Thoracic aorta (tissue), 2 donors: Measurements from ENCODE around the gene HDAC9. TPM values are rescaled to one million over a fixed set of nuclear protein-coding genes. Genes with fewer than 3 reads are reported as not detected.
"Not testable (repeated sequence)": the region's sequence is repeated elsewhere in the genome, so short reads cannot be mapped to it uniquely, and the experiment has no call there.

Experiments used
- ATAC-seq: fragments of 150-250 bp; one replicate; pipeline ENCODE4 v1.8.0; 2017; ENCODE audit warnings: low read depth; ENCODE audit not compliant: insufficient number of reproducible peaks, low FRiP score
- DNase-seq: peaks from one replicate; pipeline ENCODE4 v3.0.0-alpha.2; 2020; ENCODE audit warnings: low spot score
- H3K27ac ChIP-seq, 2 donors: fragments of 200-600 bp; sonication (generic); 1 replicate in 1 of 2; 2 replicates in 1 of 2; pipeline ENCODE4 v1.5.1; 2016; ENCODE audit warnings: mild to moderate bottlenecking in 2 of 2, moderate library complexity in 2 of 2
- H3K27me3 ChIP-seq: fragments of 200-600 bp; sonication (generic); replicated peaks from 2 replicates; pipeline ENCODE4 v1.6.0; 2016; ENCODE audit warnings: mild to moderate bottlenecking; ENCODE audit not compliant: insufficient read depth
- H3K36me3 ChIP-seq: fragments of 200-600 bp; sonication (generic); one replicate; pipeline ENCODE4 v1.5.1; 2016
- H3K4me1 ChIP-seq, 2 donors: fragments of 200-600 bp; sonication (generic); 1 replicate in 1 of 2; 2 replicates in 1 of 2; pipeline versions ENCODE4 v1.5.1 to v1.6.0; 2016; ENCODE audit warnings: low read depth in 2 of 2, mild to moderate bottlenecking in 1 of 2; ENCODE audit not compliant: control insufficient read depth in 1 of 2
- H3K4me3 ChIP-seq: fragments of 200-600 bp; sonication (generic); 2 replicates; pipeline ENCODE4 v1.5.1; 2016; ENCODE audit warnings: mild to moderate bottlenecking
- H3K9me3 ChIP-seq: fragments of 200-600 bp; sonication (generic); 2 replicates; pipeline ENCODE4 v1.5.1; 2016
- CTCF ChIP-seq: fragments of 200-600 bp; sonication (generic); IDR thresholded peaks from one replicate; pipeline ENCODE4 v1.5.1; 2019; ENCODE audit warnings: antibody characterized with exemption
- total RNA-seq, 2 donors: library from RNA; depleted of rRNA; stranded (reverse); fragments of >200 nt; gene quantifications; one replicate each; pipeline versions ENCODE4 v1.1.0 to v1.2.3, GENCODE V29; 2016

HDAC9 gene
- total RNA-seq, 2 donors from 2014 or later: 64.1 to 81.6 TPM

GRCh38 chr7:19026888-19027287, 531.3 kb downstream of the HDAC9 start:
- ATAC-seq (no peak), DNase-seq (no peak)
- Histone ChIP-seq H3K4me1 (peaks cover 9 to 24% of the 10 kb centered on the region in 2 donors), H3K27me3 (no peaks in the 10 kb centered on the region), H3K36me3 (no peaks in the 10 kb centered on the region), H3K27ac (no peak overlapping the region), H3K4me3 (no peak overlapping the region), H3K9me3 (no peaks in the 10 kb centered on the region)
- TF ChIP-seq CTCF: no peak

DNA sequence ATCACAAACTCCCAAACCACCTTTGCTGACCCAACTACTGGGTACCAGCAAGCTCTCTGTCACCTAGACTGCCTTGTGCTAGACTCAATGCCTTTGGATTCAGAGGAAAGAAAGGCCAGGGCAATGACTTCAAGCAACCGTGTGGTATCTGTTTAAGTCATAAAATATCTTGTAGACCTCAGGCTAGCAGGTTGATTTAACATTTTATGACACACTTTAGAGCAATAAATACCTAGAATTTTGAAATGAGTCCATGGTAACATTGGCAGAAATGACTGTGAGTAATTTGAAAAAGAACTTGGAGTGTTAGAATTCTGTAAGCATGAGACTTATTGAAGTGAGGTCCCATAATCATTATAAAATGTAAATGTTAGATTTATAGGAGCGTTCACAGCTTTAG, 534.7 kb downstream of the HDAC9 start:
- Histone ChIP-seq H3K27ac (no peak overlapping the region), H3K9me3 (no peaks in the 10 kb centered on the region), H3K4me1 (peaks cover 5 to 9% of the 10 kb centered on the region in 2 donors), H3K36me3 (no peaks in the 10 kb centered on the region), H3K4me3 (no peak overlapping the region), H3K27me3 (no peaks in the 10 kb centered on the region)
- ATAC-seq (no peak), DNase-seq (no peak)
- no peak for TF ChIP-seq CTCF

DNA sequence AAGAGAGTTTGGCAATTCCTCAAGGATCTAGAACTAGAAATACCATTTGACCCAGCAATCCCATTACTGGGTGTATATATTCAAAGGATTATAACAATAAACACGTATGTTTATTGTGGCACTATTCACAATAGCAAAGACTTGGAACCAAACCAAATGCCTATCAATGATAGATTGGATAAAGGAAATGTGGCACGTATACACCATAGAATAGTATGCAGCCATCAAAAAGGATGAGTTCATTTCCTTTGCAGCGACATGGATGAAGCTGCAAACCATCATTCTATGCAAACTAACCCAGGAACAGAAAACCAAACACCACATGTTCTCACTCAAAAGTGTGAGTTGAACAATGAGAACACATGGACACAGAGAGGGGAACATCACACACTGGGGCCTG, 537.4 kb downstream of the HDAC9 start:
- H3K27me3 ChIP-seq, DNase-seq, H3K27ac ChIP-seq, H3K4me1 ChIP-seq, H3K9me3 ChIP-seq, H3K4me3 ChIP-seq, H3K36me3 ChIP-seq, ATAC-seq: not testable (repeated sequence)

DNA sequence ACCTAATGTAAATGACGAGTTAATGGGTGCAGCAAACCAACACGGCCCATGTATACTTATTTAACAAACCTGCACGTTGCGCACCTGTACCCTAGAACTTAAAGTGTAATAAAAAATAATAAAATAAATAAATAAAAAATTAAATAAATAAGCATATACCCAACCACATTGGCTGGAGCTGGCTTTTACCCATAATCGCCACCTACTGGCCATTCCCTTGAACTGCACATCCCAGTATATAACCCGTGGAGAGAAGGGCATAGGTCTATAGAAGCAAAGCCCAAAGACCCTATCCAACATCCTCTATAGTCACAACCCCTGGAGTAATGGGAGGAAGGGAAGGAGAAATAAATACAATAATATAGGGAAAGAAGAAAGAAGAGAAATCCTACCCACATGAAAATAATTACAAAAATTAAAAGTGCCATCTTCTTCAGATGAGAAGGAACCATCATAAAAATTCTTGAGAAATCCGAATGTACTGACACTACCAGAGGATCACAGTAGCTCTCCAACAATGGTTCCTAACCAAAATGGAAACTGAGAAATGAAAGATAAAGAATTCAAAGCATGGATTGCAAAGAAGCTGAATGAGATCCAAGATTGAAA, 556.3 kb downstream of the HDAC9 start:
- no peaks in the 10 kb centered on the region for H3K4me1 ChIP-seq
- H3K36me3 ChIP-seq: no peaks in the 10 kb centered on the region
- no peaks in the 10 kb centered on the region for H3K27me3 ChIP-seq
- no peak overlapping the region for H3K27ac ChIP-seq
- no peak overlapping the region for H3K4me3 ChIP-seq
- no peak for ATAC-seq
- H3K9me3 ChIP-seq: no peaks in the 10 kb centered on the region
- no peak for DNase-seq
- TF ChIP-seq CTCF: peak; percentile 68
